Gastroesophageal sphincter (tissue), 4 donors: ENCODE data around the gene BICRA. TPM values are rescaled to one million over a fixed set of nuclear protein-coding genes. Genes with fewer than 3 reads are reported as not detected.

Experiments used
- ATAC-seq: fragments of 150-250 bp; one replicate; pipeline ENCODE4 v1.9.1; 2016; ENCODE audit warnings: mild to moderate bottlenecking, moderate library complexity
- H3K27ac ChIP-seq, 4 donors: fragments of 200-600 bp; sonication (generic) in 3 of 4; 1 replicate in 3 of 4; 2 replicates in 1 of 4; pipeline ENCODE4 v1.5.1; 2016 to 2019
- H3K27me3 ChIP-seq: fragments of 200-600 bp; sonication (generic); one replicate; pipeline ENCODE4 v1.5.1; 2019
- H3K36me3 ChIP-seq, 2 donors: fragments of 200-600 bp; sonication (generic); one replicate each; pipeline ENCODE4 v1.5.1; 2019; ENCODE audit warnings: control low read depth in 1 of 2
- H3K4me1 ChIP-seq, 3 donors: fragments of 200-600 bp; sonication (generic); 1 replicate in 2 of 3; 2 replicates in 1 of 3; pipeline ENCODE4 v1.5.1; 2016 to 2019; ENCODE audit warnings: control low read depth in 2 of 3
- H3K4me3 ChIP-seq, 2 donors: fragments of 200-600 bp; sonication (generic); one replicate each; pipeline ENCODE4 v1.5.1; 2019; ENCODE audit warnings: mild to moderate bottlenecking in 1 of 2, moderate library complexity in 1 of 2
- H3K9me3 ChIP-seq, 3 donors: fragments of 200-600 bp; sonication (generic); one replicate each; pipeline ENCODE4 v1.5.1; 2017 to 2019; ENCODE audit warnings: control low read depth in 2 of 3
- EP300 ChIP-seq: sonication (generic); formaldehyde crosslinking; IDR thresholded peaks from one replicate; pipeline ENCODE4 v1.6.1; 2017; ENCODE audit warnings: antibody characterized with exemption, mild to moderate bottlenecking
- POLR2A ChIP-seq, 2 donors: fragments of 450-650 bp; IDR thresholded peaks; one replicate each; pipeline ENCODE4 v1.6.1; 2017; ENCODE audit warnings: antibody characterized with exemption in 2 of 2, mild to moderate bottlenecking in 2 of 2, moderate library complexity in 1 of 2
- POLR2AphosphoS5 ChIP-seq: sonication (generic); formaldehyde crosslinking; IDR thresholded peaks from one replicate; pipeline ENCODE4 v1.6.1; 2017; ENCODE audit warnings: antibody characterized with exemption
- WGBS, 2 donors: methylation state at CpG; one replicate each; pipeline ENCODE4 v1.1.5; 2018; ENCODE audit warnings: low coverage in 1 of 2; 5-methylcytosine and 5-hydroxymethylcytosine counted together
- total RNA-seq, 4 donors: library from RNA; depleted of rRNA; stranded (reverse); fragments of >200 nt; gene quantifications; one replicate each; pipeline ENCODE4 v1.1.0, GENCODE V29; 2016
- TF ChIP-seq, protein P1 (sequence below), 4 experiments: fragments of 200-600 bp in 2 of 4; fragments of 450-650 bp in 2 of 4; sonication (generic) in 1 of 4; IDR thresholded peaks; one replicate each; pipeline ENCODE4 v1.5.1; 2017 to 2019; ENCODE audit warnings: antibody characterized with exemption in 4 of 4, mild to moderate bottlenecking in 2 of 4, moderate library complexity in 2 of 4

The BICRA gene
- total RNA-seq, 4 donors from 2014 or later: 6.5 to 29.1 (median 11.5) TPM

DNA sequence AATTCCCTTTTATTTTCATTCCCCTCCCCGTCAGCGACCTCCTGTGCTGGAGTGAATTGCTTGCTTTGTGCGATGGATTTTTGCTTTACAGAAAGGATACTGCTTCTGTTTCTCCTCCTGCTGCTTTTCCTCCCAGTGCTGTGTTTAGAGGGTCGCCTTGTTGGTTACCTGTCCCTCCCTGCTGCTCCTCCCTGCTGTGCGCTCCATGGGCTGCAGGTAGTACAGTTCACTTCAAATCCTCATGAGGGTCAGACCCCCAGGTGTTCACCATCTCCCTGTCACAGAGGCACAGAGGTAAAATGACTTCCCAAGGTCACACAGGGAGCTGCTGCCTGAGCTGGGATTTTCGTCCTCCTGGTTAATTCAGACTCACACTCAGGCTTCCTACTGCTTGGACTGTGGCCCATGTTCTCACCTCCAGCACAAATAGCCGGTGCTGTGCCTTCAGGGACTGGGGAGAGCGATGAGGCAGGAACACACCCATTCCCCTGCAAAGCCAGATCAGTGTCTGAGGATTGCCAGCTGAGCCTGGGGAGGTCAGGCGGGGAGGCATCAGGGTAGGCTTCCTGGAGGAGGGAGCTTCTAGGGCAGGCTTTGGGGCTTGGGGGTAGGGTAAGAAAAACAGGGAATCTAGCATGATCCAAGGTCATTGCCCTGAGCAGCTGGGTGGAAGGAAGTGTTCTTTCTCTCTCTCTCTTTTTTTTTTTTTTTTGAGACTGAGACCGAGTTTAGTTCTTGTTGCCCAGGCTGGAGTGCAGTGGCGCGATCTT is 14.4 kb downstream of the BICRA start:
- 81 to 90% methylated on average over 3 to 11 of the region's 12 CpGs for WGBS, 2 donors
- H3K27me3 ChIP-seq: no peaks in the 10 kb centered on the region
- peak overlapping the region in 1 of 4 donors; percentile 74 for H3K27ac ChIP-seq
- H3K4me1 ChIP-seq: peaks cover 5 to 89% (median 39%) of the 10 kb centered on the region in 3 donors
- H3K36me3 ChIP-seq: no peaks in the 10 kb centered on the region
- TF ChIP-seq POLR2AphosphoS5 (no peak), EP300 (no peak)
- no peaks in the 10 kb centered on the region for H3K9me3 ChIP-seq
- ATAC-seq: no peak
- H3K4me3 ChIP-seq: no peak overlapping the region

DNA sequence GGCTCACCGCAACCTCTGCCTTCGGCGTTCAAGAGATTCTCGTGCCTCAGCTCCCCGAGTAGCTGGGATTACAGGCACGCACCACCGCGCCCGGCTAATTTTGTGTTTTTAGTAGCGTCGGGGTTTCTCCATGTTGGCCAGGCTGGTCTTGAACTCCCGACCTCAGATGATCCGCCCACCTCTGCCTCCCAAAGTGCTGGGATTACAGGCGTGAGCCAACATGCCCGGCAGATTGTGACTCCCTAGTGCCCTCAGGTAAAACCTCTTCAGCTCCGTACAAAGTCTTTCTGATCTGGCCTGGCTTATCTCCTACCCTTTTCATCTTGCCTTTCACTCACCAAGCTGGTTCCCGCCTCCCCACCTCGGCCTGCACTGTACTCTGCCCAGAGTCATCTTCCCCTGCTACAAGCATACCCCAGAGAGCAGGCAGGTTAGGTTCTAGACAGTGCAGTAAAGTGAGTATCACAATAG is 15.0 kb downstream of the BICRA start:
- no peaks in the 10 kb centered on the region for H3K27me3 ChIP-seq
- peak overlapping the region in 3 of 4 donors; percentile 43 to 74 (median 47) for H3K27ac ChIP-seq
- no peak overlapping the region for H3K4me3 ChIP-seq
- no peaks in the 10 kb centered on the region for H3K36me3 ChIP-seq
- WGBS, 2 donors: 59 to 87% methylated on average over 7 to 9 of the region's 18 CpGs
- ATAC-seq: no peak
- TF ChIP-seq EP300: no peak
- TF ChIP-seq POLR2A (IDR thresholded peaks at IDR 0.05): no peak
- no peak for TF ChIP-seq POLR2AphosphoS5
- TF ChIP-seq, protein P1, sequence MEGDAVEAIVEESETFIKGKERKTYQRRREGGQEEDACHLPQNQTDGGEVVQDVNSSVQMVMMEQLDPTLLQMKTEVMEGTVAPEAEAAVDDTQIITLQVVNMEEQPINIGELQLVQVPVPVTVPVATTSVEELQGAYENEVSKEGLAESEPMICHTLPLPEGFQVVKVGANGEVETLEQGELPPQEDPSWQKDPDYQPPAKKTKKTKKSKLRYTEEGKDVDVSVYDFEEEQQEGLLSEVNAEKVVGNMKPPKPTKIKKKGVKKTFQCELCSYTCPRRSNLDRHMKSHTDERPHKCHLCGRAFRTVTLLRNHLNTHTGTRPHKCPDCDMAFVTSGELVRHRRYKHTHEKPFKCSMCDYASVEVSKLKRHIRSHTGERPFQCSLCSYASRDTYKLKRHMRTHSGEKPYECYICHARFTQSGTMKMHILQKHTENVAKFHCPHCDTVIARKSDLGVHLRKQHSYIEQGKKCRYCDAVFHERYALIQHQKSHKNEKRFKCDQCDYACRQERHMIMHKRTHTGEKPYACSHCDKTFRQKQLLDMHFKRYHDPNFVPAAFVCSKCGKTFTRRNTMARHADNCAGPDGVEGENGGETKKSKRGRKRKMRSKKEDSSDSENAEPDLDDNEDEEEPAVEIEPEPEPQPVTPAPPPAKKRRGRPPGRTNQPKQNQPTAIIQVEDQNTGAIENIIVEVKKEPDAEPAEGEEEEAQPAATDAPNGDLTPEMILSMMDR (IDR thresholded peaks at IDR 0.05): no peak
- peaks cover 3 to 83% (median 33%) of the 10 kb centered on the region in 3 donors for H3K4me1 ChIP-seq
- no peaks in the 10 kb centered on the region for H3K9me3 ChIP-seq

DNA sequence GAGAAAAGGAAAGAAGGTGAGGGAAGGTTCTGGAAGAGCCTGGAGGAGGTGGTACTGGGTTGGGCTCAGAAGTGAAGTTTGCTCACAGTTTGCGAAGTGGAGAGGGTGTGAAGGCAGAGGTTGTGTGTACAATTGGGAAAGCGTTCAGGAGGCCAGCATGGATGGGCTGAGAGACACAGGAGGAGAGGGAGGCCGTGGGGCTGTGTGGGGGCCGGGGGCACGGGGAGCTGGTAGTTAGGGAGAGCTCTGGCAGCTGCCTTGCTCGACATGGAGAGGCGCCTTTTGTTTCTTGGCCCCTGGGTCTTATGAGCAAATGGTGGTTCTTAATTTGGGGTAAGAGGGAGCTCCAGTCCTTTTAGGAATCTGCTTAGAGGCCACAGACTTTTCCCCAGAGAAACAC is 16.7 kb downstream of the BICRA start:
- Histone ChIP-seq H3K27ac (peak overlapping the region in 3 of 4 donors; percentile 60 to 75 (median 74)), H3K9me3 (no peaks in the 10 kb centered on the region), H3K36me3 (no peaks in the 10 kb centered on the region), H3K4me3 (no peak overlapping the region), H3K4me1 (peaks cover 0 to 67% (median 21%) of the 10 kb centered on the region in 3 donors), H3K27me3 (no peaks in the 10 kb centered on the region)
- 54 to 64% methylated on average over 6 to 7 of the region's 7 CpGs for WGBS, 2 donors
- no peak for ATAC-seq
- no peak for TF ChIP-seq POLR2AphosphoS5
- TF ChIP-seq, protein P1 (IDR thresholded peaks at IDR 0.05): no peak
- TF ChIP-seq POLR2A (IDR thresholded peaks at IDR 0.05): no peak
- no peak for TF ChIP-seq EP300

DNA sequence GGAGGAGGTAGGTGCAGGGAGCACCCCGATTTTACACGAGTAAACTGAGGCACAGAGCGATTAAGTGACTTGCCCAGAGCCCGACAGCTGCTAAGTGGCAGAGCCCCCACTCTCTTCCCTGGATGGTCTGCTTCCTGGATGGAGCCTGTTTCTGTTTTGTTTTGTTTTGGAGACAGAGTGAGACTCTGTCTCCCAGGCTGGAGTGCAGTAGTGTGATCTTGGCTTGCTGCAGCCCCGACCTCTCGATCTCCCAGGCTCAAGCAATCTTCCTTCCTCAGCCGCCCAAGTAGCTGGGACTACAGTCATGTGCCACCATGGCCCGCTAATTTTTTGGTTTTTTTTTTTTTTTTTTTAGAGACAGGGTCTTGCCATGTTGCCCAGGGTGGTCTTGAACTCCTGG is 17.3 kb downstream of the BICRA start:
- TF ChIP-seq POLR2A (IDR thresholded peaks at IDR 0.05) (no peak), POLR2AphosphoS5 (no peak), EP300 (no peak)
- TF ChIP-seq, protein P1 (IDR thresholded peaks at IDR 0.05): no peak
- 41% methylated on average over 8 of the region's 8 CpGs; no CpG with 5 or more reads in 1 of the 2 donors for WGBS, 2 donors

DNA sequence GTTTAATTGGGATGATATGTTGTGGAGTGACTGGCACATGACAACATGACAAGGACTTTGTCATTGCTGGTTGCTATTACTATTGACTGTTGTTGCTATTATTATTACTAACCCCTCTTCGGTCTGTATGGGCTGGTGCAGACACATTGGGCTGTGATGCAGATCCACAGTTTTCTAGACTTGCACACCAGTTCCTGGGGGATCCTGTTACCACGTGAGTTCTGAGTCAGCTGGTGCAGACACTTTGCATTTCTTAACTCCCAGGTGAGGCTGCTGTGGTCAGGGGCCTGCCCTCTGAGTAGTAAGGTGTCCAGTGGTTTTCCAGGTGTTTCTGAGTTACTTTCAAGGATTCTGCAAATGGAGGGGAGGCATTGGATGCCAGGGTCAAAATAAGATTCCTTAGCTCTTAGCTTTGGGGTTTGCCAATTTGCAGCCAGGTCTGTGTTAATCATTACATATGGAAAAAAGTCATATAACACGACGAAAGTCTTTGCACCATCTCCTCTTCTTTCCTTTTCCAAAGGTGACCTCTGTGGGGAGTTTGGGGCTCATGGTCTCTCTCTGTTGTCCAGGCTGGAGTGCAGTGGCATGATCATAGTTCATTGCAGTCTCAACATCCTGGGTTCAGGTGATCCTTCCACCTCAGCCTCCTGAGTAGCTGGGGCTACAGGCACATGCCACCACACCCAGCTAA is 19.3 kb downstream of the BICRA start:
- Histone ChIP-seq H3K27ac (no peak overlapping the region), H3K4me3 (no peak overlapping the region), H3K4me1 (peaks cover 0 to 70% (median 18%) of the 10 kb centered on the region in 3 donors), H3K36me3 (no peaks in the 10 kb centered on the region), H3K27me3 (no peaks in the 10 kb centered on the region), H3K9me3 (no peaks in the 10 kb centered on the region)
- TF ChIP-seq, protein P1 (IDR thresholded peaks at IDR 0.05): no peak
- no peak for TF ChIP-seq POLR2AphosphoS5
- TF ChIP-seq POLR2A (IDR thresholded peaks at IDR 0.05): no peak
- TF ChIP-seq EP300: no peak
- ATAC-seq: no peak
- 81 to 100% methylated on average over 1 to 4 of the region's 4 CpGs for WGBS, 2 donors

More for the DNA sequence above, 17.3 kb downstream of the BICRA start:
- Histone ChIP-seq H3K4me1 (peaks cover 0 to 67% (median 21%) of the 10 kb centered on the region in 3 donors), H3K27me3 (no peaks in the 10 kb centered on the region), H3K27ac (peak overlapping the region in 3 of 4 donors; percentile 60 to 75 (median 74)), H3K36me3 (no peaks in the 10 kb centered on the region), H3K9me3 (no peaks in the 10 kb centered on the region), H3K4me3 (no peak overlapping the region)
- ATAC-seq: no peak
